NB4 (cell line): Measurements from ENCODE around the gene IL3.

ENCODE experiments used
- CTCF ChIP-seq: IDR thresholded peaks from one replicate; pipeline ENCODE4 v1.5.1; 2012; ENCODE audit warnings: low read depth, low read length
- POLR2A ChIP-seq: IDR thresholded peaks from 2 replicates; pipeline ENCODE4 v1.6.1; 2011; ENCODE audit warnings: mild to moderate bottlenecking; ENCODE audit not compliant: insufficient read length; ENCODE audit errors: extremely low read depth

- no peak for TF ChIP-seq CTCF
- no peak for TF ChIP-seq POLR2A
Observed at GRCh38 chr5:132033122-132033521, 27.3 kb upstream of the IL3 start.
